ENCODE results near the gene RARB. TPM values are rescaled to one million over a fixed set of nuclear protein-coding genes. Genes with fewer than 3 reads are reported as not detected.

The RARB gene
- total and polyA plus RNA-seq, 2 donors (not counting 3 experiments of a cell fraction or from before 2014, with no cell fraction given), result 15.3 to 23.4 TPM

GRCh38 chr3:25604107-25604805 lies 176.2 kb downstream of the RARB start:
- ChIA-PET CTCF (interaction anchor here (0.6 to 2.1 kb wide), 9 partner anchors 9 to 831 kb away, joined by 3 to 9 read pairs (median 3); no protein-coding TSS in a partner anchor), POLR2A (interaction anchor here (0.5 kb wide), 1 partner anchor 57 kb away, joined by 4 read pairs; no protein-coding TSS in a partner anchor)
- Histone ChIP-seq H3K4me3 (replicated peaks in 1 of 3; ENCODE audit: insufficient read depth in 1 of 3, low read depth in 1 of 3, low read length in 3 of 3) (no peak overlapping the region), H3K36me3 (ENCODE audit: control insufficient read depth in 2 of 2, extremely low read depth in 1 of 2, insufficient read depth in 2 of 2, low read length in 2 of 2) (peaks cover 7 to 8% of the 10 kb centered on the region in 2 experiments), H2AFZ (ENCODE audit: low read depth, low read length) (no peak overlapping the region), H3K79me2 (ENCODE audit: control insufficient read depth, insufficient read depth, low read length) (no peaks in the 10 kb centered on the region), H3K27me3 (ENCODE audit: control insufficient read depth in 2 of 2, insufficient read depth in 2 of 2, low read length in 2 of 2) (no peaks in the 10 kb centered on the region), H3K4me1 (ENCODE audit: control insufficient read depth, extremely low read depth, insufficient read depth, low read length) (peaks cover 5% of the 10 kb centered on the region), H3K9me1 (replicated peaks; ENCODE audit: control insufficient read depth, extremely low read depth, insufficient read depth, low read length) (no peaks in the 10 kb centered on the region), H3K27ac (ENCODE audit: insufficient read depth, low read depth, low read length) (no peak overlapping the region), H3K4me2 (ENCODE audit: insufficient read depth, low read length) (no peak overlapping the region), H3K9me3 (replicated peaks; ENCODE audit: control insufficient read depth, insufficient read depth, low read length) (no peaks in the 10 kb centered on the region), H4K20me1 (replicated peaks; ENCODE audit: control insufficient read depth, extremely low read depth, insufficient read depth, low read length) (no peaks in the 10 kb centered on the region), H3K9ac (replicated peaks; ENCODE audit: extremely low read depth, insufficient read depth, low read length) (no peak overlapping the region)
- TF ChIP-seq POLR2AphosphoS5 (IDR thresholded peaks at IDR 0.05; ENCODE audit: insufficient read depth, low read depth, low read length) (no peak), GATA2 (IDR thresholded peaks at IDR 0.05; ENCODE audit: insufficient read depth, insufficient read length, low read depth, low read length) (peak; percentile 46), MYC (IDR thresholded peaks at IDR 0.05; ENCODE audit: low read depth, low read length) (no peak), EZH2 (IDR thresholded peaks at IDR 0.05; ENCODE audit: borderline replicate concordance, low read depth, low read length, severe bottlenecking) (no peak), CTCF (IDR thresholded peaks at IDR 0.05; ENCODE audit: extremely low read depth in 1 of 2, insufficient read depth in 1 of 2, low read depth in 1 of 2, low read length in 2 of 2) (no peak), JUN (IDR thresholded peaks at IDR 0.05; ENCODE audit: borderline replicate concordance, insufficient read depth, insufficient read length, low read depth) (no peak), FOS (IDR thresholded peaks at IDR 0.05; ENCODE audit: borderline replicate concordance, insufficient read depth, low read length) (peak; percentile 67), MAX (IDR thresholded peaks at IDR 0.05; ENCODE audit: insufficient read depth, insufficient read length) (no peak)
- intact Hi-C loops (cut with micrococcal nuclease), result no loop called here
- dilution Hi-C loops (cut with MboI; ENCODE audit: extremely low pct_ligation_motif_present, low sequenced_read_pairs), result no loop called here
- no TSS peak for BruUV-seq (replicated peaks)
- no peak for FAIRE-seq
- DNase-seq (ENCODE audit: low read depth, low spot score), result peak; percentile 32
